Smooth muscle cell (in vitro differentiated cells): Measurements from ENCODE around the gene SPDYE6. TPM values are rescaled to one million over a fixed set of nuclear protein-coding genes. Genes with fewer than 3 reads are reported as not detected.

Experiments
- DNase-seq: peaks from one replicate; lab custom pipeline; 2025; ENCODE audit not compliant: unreplicated experiment; lab: John Stamatoyannopoulos, UW
- H2AFZ ChIP-seq: fragments of 200-600 bp; sonication (generic); 2 replicates; pipeline ENCODE4 v1.6.0; 2016; ENCODE audit warnings: antibody characterized with exemption, low read depth, mild to moderate bottlenecking
- H3F3A ChIP-seq: fragments of 200-600 bp; sonication (generic); 2 replicates; pipeline ENCODE4 v1.6.0; 2017; ENCODE audit warnings: antibody characterized with exemption, low read depth
- H3K27ac ChIP-seq: fragments of 200-600 bp; sonication (generic); 2 replicates; pipeline ENCODE4 v1.5.1; 2016; ENCODE audit warnings: low read depth, mild to moderate bottlenecking
- H3K27me3 ChIP-seq: fragments of 200-600 bp; sonication (generic); 2 replicates; pipeline ENCODE4 v1.6.1; 2016; ENCODE audit warnings: low read depth, mild to moderate bottlenecking
- H3K36me3 ChIP-seq: fragments of 200-600 bp; sonication (generic); 2 replicates; pipeline ENCODE4 v1.5.1; 2016; ENCODE audit warnings: low read depth
- H3K4me1 ChIP-seq: fragments of 200-600 bp; sonication (generic); 2 replicates; pipeline ENCODE4 v1.5.1; 2016; ENCODE audit warnings: low read depth
- H3K4me2 ChIP-seq: fragments of 200-600 bp; sonication (generic); 2 replicates; pipeline ENCODE4 v1.6.0; 2016; ENCODE audit warnings: mild to moderate bottlenecking
- H3K4me3 ChIP-seq: fragments of 200-600 bp; sonication (generic); 2 replicates; pipeline ENCODE4 v1.5.1; 2016; ENCODE audit warnings: mild to moderate bottlenecking
- H3K79me2 ChIP-seq: fragments of 200-600 bp; sonication (generic); 2 replicates; pipeline ENCODE4 v1.6.0; 2016; ENCODE audit warnings: low read depth, mild to moderate bottlenecking
- H3K9ac ChIP-seq: fragments of 200-600 bp; sonication (generic); 2 replicates; pipeline ENCODE4 v1.6.0; 2016; ENCODE audit warnings: low read depth
- H3K9me3 ChIP-seq: fragments of 200-600 bp; sonication (generic); replicated peaks from 2 replicates; pipeline ENCODE4 v1.5.1; 2016; ENCODE audit warnings: low read depth
- H4K20me1 ChIP-seq: fragments of 200-600 bp; sonication (generic); 2 replicates; pipeline ENCODE4 v1.6.0; 2016; ENCODE audit warnings: low read depth
- whole genome bisulfite sequencing: methylation state at CpG from one replicate; pipeline ENCODE4 v1.1.7; 2016; ENCODE audit warnings: low lambda C conversion rate; 5-methylcytosine and 5-hydroxymethylcytosine counted together
- polyA plus RNA-seq: library from polyadenylated mRNA; unstranded; fragments of >200 nt; fragmentation: Nextera tagmentation; extraction: Ambion mirVana; gene quantifications from 2 replicates; pipeline ENCODE4 v1.2.1, GENCODE V29; 2016
- total RNA-seq: library from RNA; depleted of rRNA; stranded (reverse); fragments of >200 nt; gene quantifications from 2 replicates; pipeline ENCODE4 v1.2.3, GENCODE V29; 2014
- TF ChIP-seq, protein P1 (sequence below): fragments of 200-600 bp; sonication (generic); IDR thresholded peaks from 2 replicates; pipeline ENCODE4 v1.5.1; 2017; ENCODE audit warnings: borderline replicate concordance, mild to moderate bottlenecking, antibody characterized with exemption; ENCODE audit not compliant: insufficient read depth, poor library complexity, severe bottlenecking

Gene SPDYE6
- total and polyA plus RNA-seq, 2 experiments from 2014 or later = not detected

DNA sequence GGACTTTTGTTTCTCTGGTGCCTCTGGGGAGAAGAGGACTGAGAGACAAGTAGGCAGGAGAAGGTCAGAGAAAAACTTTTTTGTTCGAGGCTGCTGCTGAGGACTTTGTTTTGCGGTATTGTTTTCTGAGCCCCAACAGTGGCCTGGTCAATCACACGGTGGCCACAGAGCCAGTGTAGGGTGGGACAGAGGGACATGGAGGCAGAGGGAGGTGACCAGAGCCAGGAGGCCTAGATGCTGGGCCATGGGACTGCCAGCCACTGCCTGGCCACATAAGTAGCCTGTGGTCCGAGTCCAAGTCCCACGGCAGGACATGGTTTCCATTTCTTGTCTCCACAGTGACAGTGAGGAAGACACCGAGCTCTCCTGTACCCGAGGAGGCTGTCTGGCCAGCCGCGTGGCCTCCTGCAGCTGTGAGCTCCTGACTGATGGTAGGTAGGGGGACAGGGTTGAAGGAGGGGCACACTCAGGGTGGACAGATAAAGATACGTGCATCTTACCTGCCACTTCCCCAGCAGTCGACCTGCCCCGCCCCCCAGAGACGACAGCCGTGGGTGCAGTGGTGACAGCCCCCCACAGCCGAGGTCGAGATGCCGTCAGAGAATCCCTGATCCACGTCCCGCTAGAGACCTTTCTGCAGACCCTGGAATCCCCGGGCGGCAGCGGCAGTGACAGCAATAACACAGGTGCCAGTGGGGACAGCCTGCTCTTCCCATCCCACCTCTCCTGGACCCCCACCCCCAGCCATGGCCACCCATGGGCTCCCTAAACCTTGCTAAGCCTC is 42.1 kb downstream of the SPDYE6 start:
- Histone ChIP-seq H3K4me1 (no peaks in the 10 kb centered on the region), H3K27ac (no peak overlapping the region), H3K9me3 (no peaks in the 10 kb centered on the region), H4K20me1 (no peaks in the 10 kb centered on the region), H2AFZ (no peak overlapping the region), H3K36me3 (no peaks in the 10 kb centered on the region), H3K79me2 (no peaks in the 10 kb centered on the region), H3K27me3 (no peaks in the 10 kb centered on the region), H3K4me2 (no peak overlapping the region), H3F3A (no peaks in the 10 kb centered on the region), H3K9ac (no peak overlapping the region), H3K4me3 (no peak overlapping the region)
- TF ChIP-seq, protein P1, sequence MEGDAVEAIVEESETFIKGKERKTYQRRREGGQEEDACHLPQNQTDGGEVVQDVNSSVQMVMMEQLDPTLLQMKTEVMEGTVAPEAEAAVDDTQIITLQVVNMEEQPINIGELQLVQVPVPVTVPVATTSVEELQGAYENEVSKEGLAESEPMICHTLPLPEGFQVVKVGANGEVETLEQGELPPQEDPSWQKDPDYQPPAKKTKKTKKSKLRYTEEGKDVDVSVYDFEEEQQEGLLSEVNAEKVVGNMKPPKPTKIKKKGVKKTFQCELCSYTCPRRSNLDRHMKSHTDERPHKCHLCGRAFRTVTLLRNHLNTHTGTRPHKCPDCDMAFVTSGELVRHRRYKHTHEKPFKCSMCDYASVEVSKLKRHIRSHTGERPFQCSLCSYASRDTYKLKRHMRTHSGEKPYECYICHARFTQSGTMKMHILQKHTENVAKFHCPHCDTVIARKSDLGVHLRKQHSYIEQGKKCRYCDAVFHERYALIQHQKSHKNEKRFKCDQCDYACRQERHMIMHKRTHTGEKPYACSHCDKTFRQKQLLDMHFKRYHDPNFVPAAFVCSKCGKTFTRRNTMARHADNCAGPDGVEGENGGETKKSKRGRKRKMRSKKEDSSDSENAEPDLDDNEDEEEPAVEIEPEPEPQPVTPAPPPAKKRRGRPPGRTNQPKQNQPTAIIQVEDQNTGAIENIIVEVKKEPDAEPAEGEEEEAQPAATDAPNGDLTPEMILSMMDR = no peak
- WGBS = 95% methylated on average over 21 of the region's 22 CpGs
- no peak for DNase-seq

DNA sequence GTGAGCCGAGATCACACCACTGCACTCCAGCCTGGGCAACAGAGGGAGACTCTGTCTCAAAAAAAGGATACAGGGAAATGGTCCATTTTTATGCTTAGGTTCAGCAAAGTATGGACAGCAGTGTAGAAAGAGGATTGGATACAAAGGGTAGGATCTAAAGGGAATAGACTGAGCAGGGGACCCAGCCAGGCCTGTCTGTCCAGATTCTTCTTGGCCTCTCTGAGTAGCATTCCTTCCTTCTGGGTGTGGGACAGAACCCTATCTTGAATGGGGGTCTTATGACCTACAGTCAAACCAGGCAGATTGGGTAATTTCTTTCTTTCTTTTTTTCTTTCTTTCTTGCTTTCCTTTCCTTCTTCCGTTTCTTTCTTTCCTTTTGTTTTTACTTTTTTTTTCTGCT is 43.9 kb downstream of the SPDYE6 start:
- Histone ChIP-seq H3K4me1 (peaks cover 2% of the 10 kb centered on the region), H3K4me2 (no peak overlapping the region), H3K27ac (no peak overlapping the region), H3K9me3 (no peaks in the 10 kb centered on the region), H3K79me2 (no peaks in the 10 kb centered on the region), H3K9ac (no peak overlapping the region), H3K4me3 (no peak overlapping the region), H2AFZ (no peak overlapping the region), H3K36me3 (no peaks in the 10 kb centered on the region), H3F3A (no peaks in the 10 kb centered on the region), H3K27me3 (no peaks in the 10 kb centered on the region), H4K20me1 (no peaks in the 10 kb centered on the region)
- no peak for DNase-seq
- WGBS = 96% methylated on average over 2 of the region's 2 CpGs
- TF ChIP-seq, protein P1 = no peak

DNA sequence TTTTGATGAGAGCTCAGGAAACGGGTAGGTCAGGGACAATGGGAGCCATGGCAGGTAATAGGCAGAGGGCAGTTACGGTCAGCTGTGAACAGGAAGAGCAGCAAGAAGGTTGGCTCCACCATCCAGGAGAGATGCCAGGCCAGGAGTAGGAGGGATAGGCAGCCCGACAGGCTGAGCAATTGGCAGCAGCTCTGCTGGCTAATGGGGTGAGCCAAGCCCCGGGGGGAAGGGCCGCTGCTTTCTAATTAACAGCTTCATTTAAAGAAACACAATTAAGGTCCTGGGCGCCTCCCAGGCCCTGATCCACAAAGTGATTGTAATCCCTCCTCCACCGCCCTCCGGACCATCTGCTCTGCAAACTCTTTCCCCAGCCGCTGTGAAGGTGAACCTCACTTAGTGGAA is 45.8 kb downstream of the SPDYE6 start:
- Histone ChIP-seq H4K20me1 (no peaks in the 10 kb centered on the region), H3F3A (no peaks in the 10 kb centered on the region), H3K9me3 (no peaks in the 10 kb centered on the region), H3K4me1 (peaks cover 8% of the 10 kb centered on the region), H3K9ac (no peak overlapping the region), H3K27me3 (no peaks in the 10 kb centered on the region), H3K79me2 (no peaks in the 10 kb centered on the region), H3K27ac (no peak overlapping the region), H3K4me3 (no peak overlapping the region), H3K36me3 (no peaks in the 10 kb centered on the region), H2AFZ (no peak overlapping the region), H3K4me2 (no peak overlapping the region)
- TF ChIP-seq, protein P1 = no peak
- 97% methylated on average over 9 of the region's 9 CpGs for WGBS
- DNase-seq = no peak
